Adrenal gland (tissue), 12 donors: ENCODE data around the gene EML6. TPM values are rescaled to one million over a fixed set of nuclear protein-coding genes. Genes with fewer than 3 reads are reported as not detected.
A peak's percentile ranks its signal among the peaks of the same experiment; 100 is the strongest.

Experiments used
- DNase-seq, 7 donors: peaks; one replicate each; pipeline ENCODE4 v3.0.0-alpha.2; 2019 to 2020
- H3K27ac ChIP-seq, 5 donors: fragments of 200-600 bp; sonication (generic) in 4 of 5; 1 replicate in 3 of 5; 2 replicates in 2 of 5; pipeline versions ENCODE4 v1.5.1 to v1.8.0; 2016 to 2020; ENCODE audit warnings: mild to moderate bottlenecking in 1 of 5
- H3K27me3 ChIP-seq: fragments of 200-600 bp; 2 replicates; pipeline ENCODE4 v1.8.0; 2021
- H3K36me3 ChIP-seq, 2 donors: fragments of 200-600 bp; replicated peaks in 1 of 2; 1 replicate in 1 of 2; 2 replicates in 1 of 2; pipeline versions ENCODE4 v1.5.1 to v1.8.0; 2018 to 2022
- H3K4me1 ChIP-seq, 2 donors: fragments of 200-600 bp; replicated peaks in 1 of 2; 1 replicate in 1 of 2; 2 replicates in 1 of 2; pipeline versions ENCODE4 v1.5.1 to v1.8.0; 2018 to 2021
- H3K4me3 ChIP-seq, 4 donors: fragments of 200-600 bp; sonication (generic) in 3 of 4; one replicate each; pipeline ENCODE4 v1.5.1; 2016 to 2018
- H3K9me3 ChIP-seq, 3 donors: fragments of 200-600 bp; sonication (generic) in 1 of 3; replicated peaks in 1 of 3; 1 replicate in 2 of 3; 2 replicates in 1 of 3; pipeline versions ENCODE4 v1.5.1 to v1.8.0; 2016 to 2021
- POLR2A ChIP-seq, 2 donors: fragments of 450-650 bp; IDR thresholded peaks; one replicate each; pipeline ENCODE4 v1.6.1; 2017; ENCODE audit warnings: antibody characterized with exemption in 2 of 2, mild to moderate bottlenecking in 2 of 2, moderate library complexity in 1 of 2
- WGBS, 4 donors: extraction: QIAGEN DNeasy Blood & Tissue Kit in 2 of 4; methylation state at CpG; one replicate each; pipeline versions ENCODE4 v1.1.5 to v1.1.7; 2013 to 2017; 5-methylcytosine and 5-hydroxymethylcytosine counted together
- intact Hi-C, 2 donors: fragments of 100-400 bp; cut with DNase I; formaldehyde crosslinking; loops; one replicate each; pipeline versions ENCODE4 v1.14.1 to v1.15.0; 2022 to 2023
- polyA plus RNA-seq, 3 donors: library from polyadenylated mRNA; stranded (reverse); fragments of 200-250 nt in 2 of 3; fragments of 350-450 nt in 1 of 3; fragmentation: Illumina TruSeq in 1 of 3; extraction: RNeasy Lipid Tissue Mini Kit (QIAGEN cat#74804) in 1 of 3; gene quantifications; one replicate each; pipeline ENCODE4 v1.2.3, GENCODE V29; 2013 to 2014
- total RNA-seq, 9 donors: library from RNA; depleted of rRNA in 4 of 9; stranded (reverse); fragments of >200 nt in 4 of 9; fragments of 120-200 nt in 1 of 9; fragmentation: NEBNext Ultra II Directional in 1 of 9; extraction: Animal tissue kit (Norgen Biotek cat#: 25700) in 1 of 9; gene quantifications; one replicate each; pipeline versions ENCODE4 v1.1.0 to v1.2.4, GENCODE V29; 2013 to 2023
- TF ChIP-seq, protein P1 (sequence below), 6 experiments: fragments of 450-650 bp in 4 of 6; fragments of 200-600 bp in 2 of 6; sonication (generic) in 1 of 6; IDR thresholded peaks; 1 replicate in 5 of 6; 2 replicates in 1 of 6; pipeline versions ENCODE4 v1.5.1 to v1.8.0; 2016 to 2021; ENCODE audit warnings: antibody characterized with exemption in 6 of 6, mild to moderate bottlenecking in 2 of 6, moderate library complexity in 1 of 6
- donor health status: healthy with polysubstance abuse.
- donor health status: Bipolar disorder and iron deficiency.
- donor health status: DM: yes; HTN: yes; CAD: no.
- donor health status: DM: no; HTN: no; CAD: no.
- donor health status: DM: no; HTN: no; CAD: no.
- donor health status: DM: yes; HTN: yes; CAD: no.

The EML6 gene
- total and polyA plus RNA-seq, 12 donors: 6.0 to 19.3 (median 10.9) TPM

DNA sequence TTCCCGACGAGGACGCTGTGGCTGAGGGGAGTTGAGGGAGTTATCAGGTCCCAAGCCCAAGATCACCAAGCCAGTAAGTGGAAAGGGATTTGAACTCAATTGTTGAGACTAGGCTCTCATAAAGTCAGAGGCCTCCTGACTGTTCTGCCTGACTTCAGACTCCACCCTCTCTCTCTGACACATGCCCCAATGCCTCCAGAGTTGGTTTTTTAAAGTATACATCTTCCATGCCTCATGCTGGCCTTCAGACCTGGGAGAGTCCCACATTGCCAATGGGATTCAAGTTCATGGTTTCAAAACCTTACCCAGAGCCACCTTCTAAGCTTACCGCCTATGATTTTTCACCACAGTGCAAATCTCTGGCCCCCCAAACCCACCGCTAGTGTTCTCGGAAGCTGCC lies 226.0 kb downstream of the EML6 start:
- DNase-seq: no peak
- H3K36me3 ChIP-seq: no peaks in the 10 kb centered on the region
- intact Hi-C loops: no loop called here
- no peak overlapping the region for H3K27ac ChIP-seq
- H3K4me3 ChIP-seq: no peak overlapping the region
- no peaks in the 10 kb centered on the region for H3K27me3 ChIP-seq
- TF ChIP-seq POLR2A (IDR thresholded peaks at IDR 0.05): no peak
- TF ChIP-seq, protein P1, sequence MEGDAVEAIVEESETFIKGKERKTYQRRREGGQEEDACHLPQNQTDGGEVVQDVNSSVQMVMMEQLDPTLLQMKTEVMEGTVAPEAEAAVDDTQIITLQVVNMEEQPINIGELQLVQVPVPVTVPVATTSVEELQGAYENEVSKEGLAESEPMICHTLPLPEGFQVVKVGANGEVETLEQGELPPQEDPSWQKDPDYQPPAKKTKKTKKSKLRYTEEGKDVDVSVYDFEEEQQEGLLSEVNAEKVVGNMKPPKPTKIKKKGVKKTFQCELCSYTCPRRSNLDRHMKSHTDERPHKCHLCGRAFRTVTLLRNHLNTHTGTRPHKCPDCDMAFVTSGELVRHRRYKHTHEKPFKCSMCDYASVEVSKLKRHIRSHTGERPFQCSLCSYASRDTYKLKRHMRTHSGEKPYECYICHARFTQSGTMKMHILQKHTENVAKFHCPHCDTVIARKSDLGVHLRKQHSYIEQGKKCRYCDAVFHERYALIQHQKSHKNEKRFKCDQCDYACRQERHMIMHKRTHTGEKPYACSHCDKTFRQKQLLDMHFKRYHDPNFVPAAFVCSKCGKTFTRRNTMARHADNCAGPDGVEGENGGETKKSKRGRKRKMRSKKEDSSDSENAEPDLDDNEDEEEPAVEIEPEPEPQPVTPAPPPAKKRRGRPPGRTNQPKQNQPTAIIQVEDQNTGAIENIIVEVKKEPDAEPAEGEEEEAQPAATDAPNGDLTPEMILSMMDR (IDR thresholded peaks at IDR 0.05): no peak
- no peaks in the 10 kb centered on the region for H3K9me3 ChIP-seq
- 93 to 97% (median 97%) methylated on average over 6 of the region's 6 CpGs for WGBS, 4 donors
- peaks cover 6% of the 10 kb centered on the region in 2 donors for H3K4me1 ChIP-seq

- no peaks in the 10 kb centered on the region for H3K9me3 ChIP-seq
These were observed 227.3 kb downstream of the EML6 start for GRCh38 chr2:54950811-54951210.

GRCh38 chr2:54952425-54952824 lies 229.0 kb downstream of the EML6 start:
- TF ChIP-seq, protein P1 (IDR thresholded peaks at IDR 0.05): no peak
- no peak for TF ChIP-seq POLR2A (IDR thresholded peaks at IDR 0.05)
- intact Hi-C loops: no loop called here
- 77 to 83% (median 81%) methylated on average over 5 of the region's 5 CpGs for WGBS, 4 donors

More at GRCh38 chr2:54950811-54951210, 227.3 kb downstream of the EML6 start:
- Histone ChIP-seq H3K4me3 (no peak overlapping the region), H3K36me3 (no peaks in the 10 kb centered on the region), H3K4me1 (peaks cover 0 to 1% of the 10 kb centered on the region in 2 donors), H3K27me3 (no peaks in the 10 kb centered on the region), H3K27ac (no peak overlapping the region)
- peak in 1 of 7 donors; percentile 21 for DNase-seq
- intact Hi-C loops: no loop called here
- TF ChIP-seq, protein P1 (IDR thresholded peaks at IDR 0.05): no peak
- TF ChIP-seq POLR2A (IDR thresholded peaks at IDR 0.05): no peak
- WGBS, 4 donors: 93 to 97% (median 94%) methylated on average over 3 of the region's 3 CpGs

DNA sequence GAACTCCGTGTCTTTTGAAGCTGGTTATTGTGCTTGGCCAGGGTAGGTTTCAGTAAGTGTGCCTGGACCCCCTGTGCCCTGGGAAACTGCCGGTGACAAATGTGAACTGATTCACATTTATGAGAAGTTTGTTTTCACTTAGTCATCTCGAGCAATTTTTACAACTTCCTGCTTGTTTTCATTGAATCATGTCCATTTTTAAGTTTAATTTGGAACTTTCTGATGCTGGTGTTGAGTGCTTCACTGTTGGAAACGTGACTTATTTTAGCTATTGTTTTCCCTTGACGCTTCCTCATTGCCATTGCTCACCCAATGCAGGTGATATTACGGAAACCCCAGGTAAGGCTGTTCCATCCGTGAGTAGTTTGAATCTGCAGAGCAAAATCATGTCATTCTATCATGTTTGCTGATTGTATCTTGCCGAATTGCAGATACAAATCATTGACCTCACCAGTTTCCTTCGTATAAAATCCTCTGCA lies 229.6 kb downstream of the EML6 start:
- intact Hi-C loops: no loop called here
- Histone ChIP-seq H3K36me3 (no peaks in the 10 kb centered on the region), H3K27me3 (no peaks in the 10 kb centered on the region), H3K4me1 (no peaks in the 10 kb centered on the region), H3K4me3 (no peak overlapping the region), H3K9me3 (no peaks in the 10 kb centered on the region), H3K27ac (no peak overlapping the region)
- no peak for DNase-seq
- TF ChIP-seq, protein P1 (IDR thresholded peaks at IDR 0.05): no peak
- no peak for TF ChIP-seq POLR2A (IDR thresholded peaks at IDR 0.05)
- WGBS, 4 donors: 67 to 78% (median 68%) methylated on average over 9 of the region's 9 CpGs

More at GRCh38 chr2:54952425-54952824, 229.0 kb downstream of the EML6 start:
- Histone ChIP-seq H3K9me3 (no peaks in the 10 kb centered on the region), H3K27ac (no peak overlapping the region), H3K36me3 (no peaks in the 10 kb centered on the region), H3K4me1 (no peaks in the 10 kb centered on the region), H3K27me3 (no peaks in the 10 kb centered on the region), H3K4me3 (no peak overlapping the region)
- DNase-seq: peak in 1 of 7 donors; percentile 35
